Muscle of leg (tissue), 11 donors: ENCODE data around the gene PXK. TPM values are rescaled to one million over a fixed set of nuclear protein-coding genes. Genes with fewer than 3 reads are reported as not detected.

Experiments
- DNase-seq: peaks from one replicate; pipeline ENCODE4 v3.0.0; 2013
- H3K27ac ChIP-seq: one replicate; pipeline ENCODE4 v1.5.1; 2013; ENCODE audit warnings: mild to moderate bottlenecking, low read length, control low read depth
- H3K27me3 ChIP-seq: one replicate; pipeline ENCODE4 v1.6.1; 2013; ENCODE audit warnings: low read length; ENCODE audit not compliant: control insufficient read depth, insufficient read depth
- H3K36me3 ChIP-seq: one replicate; pipeline ENCODE4 v1.6.1; 2013; ENCODE audit warnings: low read length; ENCODE audit not compliant: control insufficient read depth, insufficient read depth
- H3K4me1 ChIP-seq: one replicate; pipeline ENCODE4 v1.6.1; 2013; ENCODE audit warnings: low read length; ENCODE audit not compliant: control insufficient read depth, insufficient read depth
- H3K4me3 ChIP-seq: one replicate; pipeline ENCODE4 v1.5.1; 2013; ENCODE audit warnings: low read length, control low read depth
- H3K9me3 ChIP-seq: replicated peaks from 2 replicates; pipeline ENCODE4 v1.6.1; 2013; ENCODE audit warnings: low read depth, low read length; ENCODE audit not compliant: control insufficient read depth
- WGBS: methylation state at CpG from one replicate; pipeline ENCODE4 v1.1.5; 2013; ENCODE audit warnings: missing lambda C conversion rate; ENCODE audit not compliant: insufficient coverage; 5-methylcytosine and 5-hydroxymethylcytosine counted together
- polyA plus RNA-seq, 8 donors: library from polyadenylated mRNA; unstranded; fragments of 120-200 nt; gene quantifications; one replicate each; pipeline versions ENCODE4 v1.2.1 to v1.2.3, GENCODE V29; 2013; ENCODE audit warnings: inconsistent platforms in 1 of 8, low replicate concordance in 1 of 8; ENCODE audit not compliant: insufficient read length in 8 of 8, insufficient read depth in 1 of 8
- total RNA-seq: library from RNA; stranded (reverse); fragments of 120-200 nt; gene quantifications from one replicate; pipeline ENCODE4 v1.2.4, GENCODE V29; 2013

PXK gene
- total and polyA plus RNA-seq, 9 donors, result 15.9 to 19.9 (median 17.5) TPM

DNA sequence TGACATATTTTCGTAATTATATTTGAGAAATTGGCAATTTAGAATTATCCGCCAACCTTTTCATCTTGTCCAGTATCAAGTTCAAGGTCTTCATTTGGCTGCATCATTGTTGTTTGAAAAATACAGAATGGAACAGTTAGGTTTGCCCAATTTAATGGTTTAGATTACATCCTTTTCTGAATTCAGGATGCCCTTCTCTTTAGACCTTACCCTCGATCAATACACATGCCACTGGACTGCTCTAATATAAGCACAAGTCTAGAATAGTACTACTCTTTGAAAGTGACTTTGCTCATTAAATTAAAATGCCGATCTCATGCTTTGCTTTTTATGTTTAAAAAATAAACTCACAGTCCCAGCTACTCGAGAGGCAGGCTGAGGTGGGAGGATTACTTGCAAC, 44.5 kb downstream of the PXK start:
- Histone ChIP-seq H3K27ac (no peak overlapping the region), H3K36me3 (no peaks in the 10 kb centered on the region), H3K4me3 (no peak overlapping the region), H3K9me3 (no peaks in the 10 kb centered on the region), H3K27me3 (no peaks in the 10 kb centered on the region), H3K4me1 (no peaks in the 10 kb centered on the region)
- WGBS, result no CpG with 5 or more reads among the region's 5 CpGs
- DNase-seq, result no peak

DNA sequence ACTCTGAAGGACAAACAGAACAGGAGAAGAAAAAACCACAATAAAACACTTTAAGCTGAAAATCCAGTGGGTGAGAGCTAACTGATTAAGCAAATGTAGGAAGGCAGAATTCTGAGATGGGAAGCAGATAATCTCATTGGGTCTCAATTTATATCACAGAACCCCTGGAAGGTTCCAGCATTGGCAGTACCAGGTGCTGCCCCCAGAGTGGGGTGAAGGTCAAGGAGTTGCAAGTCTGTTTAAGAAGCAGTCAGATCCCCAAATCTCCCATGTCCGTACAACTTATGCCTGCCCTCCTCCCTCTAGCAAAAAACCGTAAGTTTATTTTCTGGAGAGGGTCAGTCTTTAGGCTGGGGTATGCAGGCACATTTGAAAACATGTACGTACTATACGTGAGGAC, 45.1 kb downstream of the PXK start:
- Histone ChIP-seq H3K36me3 (peaks cover 2% of the 10 kb centered on the region), H3K4me1 (no peaks in the 10 kb centered on the region), H3K27me3 (no peaks in the 10 kb centered on the region), H3K4me3 (no peak overlapping the region), H3K9me3 (no peaks in the 10 kb centered on the region), H3K27ac (no peak overlapping the region)
- no CpG with 5 or more reads among the region's 4 CpGs for WGBS
- no peak for DNase-seq

- Histone ChIP-seq H3K27me3 (no peaks in the 10 kb centered on the region), H3K9me3 (no peaks in the 10 kb centered on the region), H3K27ac (no peak overlapping the region), H3K4me1 (no peaks in the 10 kb centered on the region), H3K36me3 (peaks cover 6% of the 10 kb centered on the region), H3K4me3 (no peak overlapping the region)
- DNase-seq, result no peak
- no CpG with 5 or more reads among the region's 4 CpGs for WGBS
Observed at GRCh38 chr3:58379351-58380073, 46.8 kb downstream of the PXK start.

GRCh38 chr3:58383476-58383875, 50.8 kb downstream of the PXK start:
- H3K9me3 ChIP-seq, result no peaks in the 10 kb centered on the region
- no peak overlapping the region for H3K4me3 ChIP-seq
- no peak for DNase-seq
- WGBS, result no CpG with 5 or more reads among the region's 2 CpGs
- peaks cover 12% of the 10 kb centered on the region for H3K36me3 ChIP-seq
- no peak overlapping the region for H3K27ac ChIP-seq
- H3K4me1 ChIP-seq, result peaks cover 16% of the 10 kb centered on the region
- H3K27me3 ChIP-seq, result no peaks in the 10 kb centered on the region

GRCh38 chr3:58383904-58384303, 51.2 kb downstream of the PXK start:
- Histone ChIP-seq H3K27ac (no peak overlapping the region), H3K4me3 (no peak overlapping the region), H3K27me3 (no peaks in the 10 kb centered on the region), H3K4me1 (peaks cover 16% of the 10 kb centered on the region), H3K9me3 (no peaks in the 10 kb centered on the region), H3K36me3 (peaks cover 12% of the 10 kb centered on the region)
- DNase-seq, result peak; percentile 10
- WGBS, result 0% methylated on average over 1 of the region's 4 CpGs

DNA sequence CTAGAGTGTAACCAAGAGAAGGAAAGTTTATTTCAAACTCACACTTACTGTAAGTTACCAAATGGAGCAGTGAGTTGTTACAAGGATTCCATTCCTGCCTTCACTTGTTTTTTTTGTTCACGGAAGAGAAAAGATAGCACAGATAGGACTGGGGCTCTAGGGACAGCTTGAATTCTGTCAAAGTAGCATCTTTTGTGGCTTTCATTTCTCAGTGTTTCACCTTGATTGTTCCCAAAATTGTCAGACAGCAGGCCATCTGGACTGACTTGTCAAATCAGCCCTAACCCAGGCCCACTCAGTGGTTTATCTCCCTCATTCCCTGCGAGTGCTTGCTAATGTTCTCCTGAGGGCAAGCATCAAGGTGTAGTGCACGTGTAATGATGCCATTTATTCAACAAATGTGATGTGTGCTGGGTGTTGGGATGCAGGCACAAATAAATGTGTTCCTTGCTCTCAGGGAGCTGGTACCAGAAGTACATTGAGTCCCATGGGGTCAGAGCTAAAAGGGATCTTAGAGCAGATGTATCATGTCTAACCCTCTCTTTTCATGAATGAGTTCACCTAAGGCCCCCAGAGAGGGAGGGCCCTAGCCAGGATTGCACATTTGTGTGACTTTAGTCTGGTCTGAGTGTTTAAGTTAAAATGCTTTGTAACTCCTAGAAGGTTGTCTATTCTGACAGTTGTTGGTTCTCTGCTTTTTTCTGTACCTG, 51.8 kb downstream of the PXK start:
- DNase-seq, result no peak
- no peak overlapping the region for H3K4me3 ChIP-seq
- H3K27ac ChIP-seq, result no peak overlapping the region
- 67% methylated on average over 2 of the region's 3 CpGs for WGBS
- peaks cover 12% of the 10 kb centered on the region for H3K36me3 ChIP-seq
- H3K27me3 ChIP-seq, result no peaks in the 10 kb centered on the region
- H3K9me3 ChIP-seq, result no peaks in the 10 kb centered on the region
- peaks cover 18% of the 10 kb centered on the region for H3K4me1 ChIP-seq

DNA sequence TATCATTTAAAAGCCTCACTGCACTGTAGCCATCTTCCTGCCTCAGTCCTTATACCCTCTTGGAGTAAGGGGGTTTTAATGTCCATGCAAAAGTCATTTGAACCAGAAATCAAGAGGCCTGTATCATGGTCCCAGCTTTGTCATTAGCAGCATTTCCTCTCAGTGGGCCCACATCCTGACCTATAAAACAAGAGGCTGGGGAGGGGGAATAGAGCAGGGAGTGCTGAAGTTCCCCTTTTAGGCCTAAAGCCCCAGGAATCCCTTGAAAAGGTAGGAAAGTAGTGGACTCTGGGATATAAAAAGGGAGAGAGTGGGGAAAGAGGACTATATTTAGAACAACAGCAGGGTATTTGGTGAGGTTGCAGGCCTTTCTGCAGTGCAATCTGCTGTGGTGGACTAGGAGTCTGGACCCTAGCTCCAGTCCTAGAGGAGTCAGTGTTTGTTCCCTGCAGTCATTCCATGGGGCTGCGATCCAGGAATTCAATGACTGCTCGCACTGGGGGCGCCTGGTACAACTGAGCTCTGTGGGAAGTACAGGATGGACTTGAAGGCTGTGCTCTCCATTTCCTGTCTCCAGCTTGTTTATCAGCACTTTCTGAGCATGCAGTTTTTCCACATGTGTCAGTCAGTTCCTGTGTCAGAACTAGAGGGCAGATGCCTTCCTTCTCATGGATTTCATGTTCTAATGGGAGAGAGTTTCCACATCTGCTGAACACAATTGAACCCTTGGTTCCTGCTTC, 54.1 kb downstream of the PXK start:
- Histone ChIP-seq H3K36me3 (peaks cover 12% of the 10 kb centered on the region), H3K27me3 (no peaks in the 10 kb centered on the region), H3K9me3 (no peaks in the 10 kb centered on the region), H3K4me1 (peaks cover 18% of the 10 kb centered on the region), H3K27ac (peak overlapping the region; percentile 69), H3K4me3 (no peak overlapping the region)
- DNase-seq, result peak; percentile 70
- WGBS, result 39% methylated on average over 3 of the region's 3 CpGs

DNA sequence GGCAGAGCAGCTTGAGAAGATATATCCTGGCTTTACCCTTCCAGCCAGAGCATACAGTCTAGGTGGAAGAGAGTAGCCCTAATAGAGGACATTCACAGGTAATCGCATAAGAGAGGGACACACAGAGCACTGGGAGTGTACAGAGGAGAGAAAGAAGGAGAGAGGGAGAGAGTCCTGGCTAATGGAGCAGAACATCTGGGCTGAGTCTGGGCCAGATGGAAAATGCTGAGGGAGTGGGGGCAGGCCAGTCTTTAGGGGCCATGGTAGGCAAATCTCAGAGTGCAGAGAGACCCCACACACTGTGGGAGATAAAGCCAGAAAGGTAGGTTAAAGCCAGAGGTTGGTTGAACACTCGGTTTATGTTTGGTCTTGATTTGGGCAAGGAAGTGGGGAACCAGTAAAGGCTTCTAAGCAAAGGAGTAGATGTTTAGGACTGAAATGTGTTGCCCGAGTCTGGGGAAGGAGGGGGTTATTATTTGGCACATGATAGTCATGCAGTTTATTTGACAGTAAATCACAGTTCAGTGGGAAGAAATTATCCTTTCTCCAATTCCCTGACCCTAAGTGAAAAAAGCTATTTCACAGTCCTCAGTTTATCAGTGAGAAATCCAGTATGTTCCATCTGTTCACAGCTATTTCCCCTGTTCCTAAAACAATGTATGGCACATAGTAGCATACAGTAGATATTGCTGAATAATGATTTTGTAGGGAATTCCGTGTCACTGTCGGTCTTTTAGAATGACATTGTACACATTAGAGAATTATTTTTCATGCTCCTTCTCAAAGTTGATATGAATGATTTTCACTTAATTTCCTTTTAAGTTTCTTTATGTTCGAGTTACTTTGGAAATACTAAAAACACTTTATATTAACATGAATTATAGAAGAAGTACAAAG, 55.2 kb downstream of the PXK start:
- Histone ChIP-seq H3K27me3 (no peaks in the 10 kb centered on the region), H3K4me1 (peaks cover 18% of the 10 kb centered on the region)

GRCh38 chr3:58388550-58389091, 55.9 kb downstream of the PXK start:
- peak; percentile 80 for DNase-seq
- Histone ChIP-seq H3K27me3 (no peaks in the 10 kb centered on the region), H3K4me1 (peaks cover 18% of the 10 kb centered on the region)

More for the DNA sequence above, 55.2 kb downstream of the PXK start:
- WGBS, result 26% methylated on average over 2 of the region's 6 CpGs
- peaks cover 10% of the 10 kb centered on the region for H3K36me3 ChIP-seq
- peak; percentile 61 for DNase-seq
- H3K9me3 ChIP-seq, result no peaks in the 10 kb centered on the region
- peak overlapping the region; percentile 69 for H3K27ac ChIP-seq
- no peak overlapping the region for H3K4me3 ChIP-seq

More at GRCh38 chr3:58388550-58389091, 55.9 kb downstream of the PXK start:
- Histone ChIP-seq H3K36me3 (peaks cover 7% of the 10 kb centered on the region), H3K4me3 (no peak overlapping the region), H3K9me3 (no peaks in the 10 kb centered on the region), H3K27ac (peak overlapping the region; percentile 67)
